Measurements from ENCODE around the gene TMC1.

TMC1 gene

GRCh38 chr9:72583370-72583769 lies 62.0 kb downstream of the TMC1 start:
- Histone ChIP-seq H3K4me3 (ENCODE audit: low read length in 2 of 2) (no peak overlapping the region), H3K36me3 (ENCODE audit: control insufficient read depth in 2 of 2, insufficient read depth in 2 of 2, low read length in 2 of 2) (no peaks in the 10 kb centered on the region), H3K9me3 (ENCODE audit: control insufficient read depth in 2 of 2, low read length in 2 of 2) (no peaks in the 10 kb centered on the region), H3K9ac (ENCODE audit: low read depth in 1 of 2, low read length in 2 of 2) (no peak overlapping the region), H3K27ac (ENCODE audit: low read depth in 2 of 2, low read length in 2 of 2) (no peak overlapping the region), H3K4me1 (ENCODE audit: control insufficient read depth in 2 of 2, insufficient read depth in 2 of 2, low read length in 2 of 2) (peaks cover 4 to 35% of the 10 kb centered on the region in 2 donors), H3K27me3 (ENCODE audit: control insufficient read depth in 2 of 2, insufficient read depth in 2 of 2, low read length in 2 of 2) (no peaks in the 10 kb centered on the region)

- peak overlapping the region; percentile 42 to 56 for H3K27ac ChIP-seq (ENCODE audit: low read depth in 2 of 2, low read length in 2 of 2)
- peaks cover 22 to 38% of the 10 kb centered on the region in 2 donors for H3K4me1 ChIP-seq (ENCODE audit: control insufficient read depth in 2 of 2, insufficient read depth in 2 of 2, low read length in 2 of 2)
Observed at GRCh38 chr9:72586388-72587130, 65.2 kb downstream of the TMC1 start.

GRCh38 chr9:72588336-72588735 lies 66.9 kb downstream of the TMC1 start:
- Histone ChIP-seq H3K9me3 (ENCODE audit: control insufficient read depth in 2 of 2, low read length in 2 of 2) (no peaks in the 10 kb centered on the region), H3K4me3 (ENCODE audit: low read length in 2 of 2) (no peak overlapping the region), H3K27ac (ENCODE audit: low read depth in 2 of 2, low read length in 2 of 2) (no peak overlapping the region), H3K9ac (ENCODE audit: low read depth in 1 of 2, low read length in 2 of 2) (no peak overlapping the region), H3K36me3 (ENCODE audit: control insufficient read depth in 2 of 2, insufficient read depth in 2 of 2, low read length in 2 of 2) (no peaks in the 10 kb centered on the region), H3K4me1 (ENCODE audit: control insufficient read depth in 2 of 2, insufficient read depth in 2 of 2, low read length in 2 of 2) (peaks cover 31 to 45% of the 10 kb centered on the region in 2 donors), H3K27me3 (ENCODE audit: control insufficient read depth in 2 of 2, insufficient read depth in 2 of 2, low read length in 2 of 2) (no peaks in the 10 kb centered on the region)

More at GRCh38 chr9:72586388-72587130, 65.2 kb downstream of the TMC1 start:
- H3K36me3 ChIP-seq (ENCODE audit: control insufficient read depth in 2 of 2, insufficient read depth in 2 of 2, low read length in 2 of 2), result no peaks in the 10 kb centered on the region
- H3K27me3 ChIP-seq (ENCODE audit: control insufficient read depth in 2 of 2, insufficient read depth in 2 of 2, low read length in 2 of 2), result no peaks in the 10 kb centered on the region
- H3K9me3 ChIP-seq (ENCODE audit: control insufficient read depth in 2 of 2, low read length in 2 of 2), result no peaks in the 10 kb centered on the region
- peak overlapping the region in 1 of 2 donors; percentile 31 for H3K9ac ChIP-seq (ENCODE audit: low read depth in 1 of 2, low read length in 2 of 2)
- H3K4me3 ChIP-seq (ENCODE audit: low read length in 2 of 2), result no peak overlapping the region

- H3K9ac ChIP-seq (ENCODE audit: low read depth in 1 of 2, low read length in 2 of 2), result no peak overlapping the region
- H3K27ac ChIP-seq (ENCODE audit: low read depth in 2 of 2, low read length in 2 of 2), result peak overlapping the region; percentile 62 to 74
- H3K27me3 ChIP-seq (ENCODE audit: control insufficient read depth in 2 of 2, insufficient read depth in 2 of 2, low read length in 2 of 2), result no peaks in the 10 kb centered on the region
- peaks cover 31 to 42% of the 10 kb centered on the region in 2 donors for H3K4me1 ChIP-seq (ENCODE audit: control insufficient read depth in 2 of 2, insufficient read depth in 2 of 2, low read length in 2 of 2)
- peak overlapping the region in 1 of 2 donors; percentile 16 for H3K4me3 ChIP-seq (ENCODE audit: low read length in 2 of 2)
- H3K36me3 ChIP-seq (ENCODE audit: control insufficient read depth in 2 of 2, insufficient read depth in 2 of 2, low read length in 2 of 2), result no peaks in the 10 kb centered on the region
- no peaks in the 10 kb centered on the region for H3K9me3 ChIP-seq (ENCODE audit: control insufficient read depth in 2 of 2, low read length in 2 of 2)
Observed at GRCh38 chr9:72589667-72590521, 68.5 kb downstream of the TMC1 start.

GRCh38 chr9:72590824-72591223 lies 69.4 kb downstream of the TMC1 start:
- Histone ChIP-seq H3K36me3 (ENCODE audit: control insufficient read depth in 2 of 2, insufficient read depth in 2 of 2, low read length in 2 of 2) (no peaks in the 10 kb centered on the region), H3K9ac (ENCODE audit: low read depth in 1 of 2, low read length in 2 of 2) (no peak overlapping the region), H3K4me3 (ENCODE audit: low read length in 2 of 2) (no peak overlapping the region), H3K4me1 (ENCODE audit: control insufficient read depth in 2 of 2, insufficient read depth in 2 of 2, low read length in 2 of 2) (peaks cover 31 to 37% of the 10 kb centered on the region in 2 donors), H3K27me3 (ENCODE audit: control insufficient read depth in 2 of 2, insufficient read depth in 2 of 2, low read length in 2 of 2) (no peaks in the 10 kb centered on the region), H3K27ac (ENCODE audit: low read depth in 2 of 2, low read length in 2 of 2) (peak overlapping the region; percentile 62 to 74), H3K9me3 (ENCODE audit: control insufficient read depth in 2 of 2, low read length in 2 of 2) (no peaks in the 10 kb centered on the region)

GRCh38 chr9:72592502-72593403 lies 71.3 kb downstream of the TMC1 start:
- Histone ChIP-seq H3K4me1 (ENCODE audit: control insufficient read depth in 2 of 2, insufficient read depth in 2 of 2, low read length in 2 of 2) (peaks cover 27% of the 10 kb centered on the region in 2 donors), H3K36me3 (ENCODE audit: control insufficient read depth in 2 of 2, insufficient read depth in 2 of 2, low read length in 2 of 2) (no peaks in the 10 kb centered on the region), H3K27ac (ENCODE audit: low read depth in 2 of 2, low read length in 2 of 2) (no peak overlapping the region), H3K4me3 (ENCODE audit: low read length in 2 of 2) (no peak overlapping the region), H3K9me3 (ENCODE audit: control insufficient read depth in 2 of 2, low read length in 2 of 2) (no peaks in the 10 kb centered on the region), H3K27me3 (ENCODE audit: control insufficient read depth in 2 of 2, insufficient read depth in 2 of 2, low read length in 2 of 2) (no peaks in the 10 kb centered on the region), H3K9ac (ENCODE audit: low read depth in 1 of 2, low read length in 2 of 2) (no peak overlapping the region)

GRCh38 chr9:72596451-72597180 lies 75.2 kb downstream of the TMC1 start:
- H3K27ac ChIP-seq (ENCODE audit: low read depth in 2 of 2, low read length in 2 of 2), result no peak overlapping the region
- no peaks in the 10 kb centered on the region for H3K27me3 ChIP-seq (ENCODE audit: control insufficient read depth in 2 of 2, insufficient read depth in 2 of 2, low read length in 2 of 2)
- H3K4me3 ChIP-seq (ENCODE audit: low read length in 2 of 2), result no peak overlapping the region

GRCh38 chr9:72597181-72597517 lies 75.7 kb downstream of the TMC1 start:
- Histone ChIP-seq H3K36me3 (ENCODE audit: control insufficient read depth in 2 of 2, insufficient read depth in 2 of 2, low read length in 2 of 2) (no peaks in the 10 kb centered on the region), H3K4me3 (ENCODE audit: low read length in 2 of 2) (no peak overlapping the region), H3K9ac (ENCODE audit: low read depth in 1 of 2, low read length in 2 of 2) (no peak overlapping the region), H3K9me3 (ENCODE audit: control insufficient read depth in 2 of 2, low read length in 2 of 2) (no peaks in the 10 kb centered on the region), H3K27ac (ENCODE audit: low read depth in 2 of 2, low read length in 2 of 2) (no peak overlapping the region), H3K27me3 (ENCODE audit: control insufficient read depth in 2 of 2, insufficient read depth in 2 of 2, low read length in 2 of 2) (no peaks in the 10 kb centered on the region), H3K4me1 (ENCODE audit: control insufficient read depth in 2 of 2, insufficient read depth in 2 of 2, low read length in 2 of 2) (peaks cover 6% of the 10 kb centered on the region in 2 donors)

More at GRCh38 chr9:72596451-72597180, 75.2 kb downstream of the TMC1 start:
- no peak overlapping the region for H3K9ac ChIP-seq (ENCODE audit: low read depth in 1 of 2, low read length in 2 of 2)
- no peaks in the 10 kb centered on the region for H3K36me3 ChIP-seq (ENCODE audit: control insufficient read depth in 2 of 2, insufficient read depth in 2 of 2, low read length in 2 of 2)
- no peaks in the 10 kb centered on the region for H3K9me3 ChIP-seq (ENCODE audit: control insufficient read depth in 2 of 2, low read length in 2 of 2)
- peaks cover 8% of the 10 kb centered on the region in 2 donors for H3K4me1 ChIP-seq (ENCODE audit: control insufficient read depth in 2 of 2, insufficient read depth in 2 of 2, low read length in 2 of 2)

- no peaks in the 10 kb centered on the region for H3K36me3 ChIP-seq (ENCODE audit: control insufficient read depth in 2 of 2, insufficient read depth in 2 of 2, low read length in 2 of 2)
- no peak overlapping the region for H3K27ac ChIP-seq (ENCODE audit: low read depth in 2 of 2, low read length in 2 of 2)
- no peaks in the 10 kb centered on the region for H3K9me3 ChIP-seq (ENCODE audit: control insufficient read depth in 2 of 2, low read length in 2 of 2)
- peaks cover 1 to 3% of the 10 kb centered on the region in 2 donors for H3K4me1 ChIP-seq (ENCODE audit: control insufficient read depth in 2 of 2, insufficient read depth in 2 of 2, low read length in 2 of 2)
- no peak overlapping the region for H3K4me3 ChIP-seq (ENCODE audit: low read length in 2 of 2)
- H3K27me3 ChIP-seq (ENCODE audit: control insufficient read depth in 2 of 2, insufficient read depth in 2 of 2, low read length in 2 of 2), result no peaks in the 10 kb centered on the region
- H3K9ac ChIP-seq (ENCODE audit: low read depth in 1 of 2, low read length in 2 of 2), result no peak overlapping the region
Observed at GRCh38 chr9:72597601-72598000, 76.2 kb downstream of the TMC1 start.

Data from mucosa of rectum (tissue), 2 donors.